NCI-H774 (cell line): ENCODE results near the gene ITGA2.

Source experiments
- DNase-seq: peaks from one replicate; lab custom pipeline; 2025; lab: John Stamatoyannopoulos, UW

The ITGA2 gene

GRCh38 chr5:53017794-53018391 is 28.7 kb downstream of the ITGA2 start:
- no peak for DNase-seq

- DNase-seq, result no peak
Observed at GRCh38 chr5:53019320-53019719, 30.2 kb downstream of the ITGA2 start.

GRCh38 chr5:53022930-53023511 is 33.9 kb downstream of the ITGA2 start:
- no peak for DNase-seq

- no peak for DNase-seq
Observed at GRCh38 chr5:53023969-53024368, 34.8 kb downstream of the ITGA2 start.

- DNase-seq, result no peak
Observed at GRCh38 chr5:53024535-53024934, 35.4 kb downstream of the ITGA2 start.

GRCh38 chr5:53025487-53025886 is 36.3 kb downstream of the ITGA2 start:
- DNase-seq, result no peak

GRCh38 chr5:53027913-53028312 is 38.8 kb downstream of the ITGA2 start:
- DNase-seq, result no peak

GRCh38 chr5:53029608-53030007 is 40.5 kb downstream of the ITGA2 start:
- no peak for DNase-seq

GRCh38 chr5:53030893-53031292 is 41.7 kb downstream of the ITGA2 start:
- DNase-seq, result no peak

GRCh38 chr5:53031695-53032096 is 42.5 kb downstream of the ITGA2 start:
- no peak for DNase-seq

- no peak for DNase-seq
Observed at GRCh38 chr5:53032188-53032587, 43.0 kb downstream of the ITGA2 start.

- DNase-seq, result no peak
Observed at GRCh38 chr5:53034832-53035231, 45.7 kb downstream of the ITGA2 start.

GRCh38 chr5:53035868-53036381 is 46.8 kb downstream of the ITGA2 start:
- DNase-seq, result no peak

GRCh38 chr5:53037141-53037859 is 48.1 kb downstream of the ITGA2 start:
- DNase-seq, result no peak

- DNase-seq, result no peak
Observed at GRCh38 chr5:53038196-53038847, 49.2 kb downstream of the ITGA2 start.

GRCh38 chr5:53039855-53040254 is 50.7 kb downstream of the ITGA2 start:
- DNase-seq, result no peak

- no peak for DNase-seq
Observed at GRCh38 chr5:53041071-53041692, 52.0 kb downstream of the ITGA2 start.

- DNase-seq, result no peak
Observed at GRCh38 chr5:53041740-53042139, 52.6 kb downstream of the ITGA2 start.

GRCh38 chr5:53045263-53045662 is 56.1 kb downstream of the ITGA2 start:
- DNase-seq, result no peak

GRCh38 chr5:53048248-53048647 is 59.1 kb downstream of the ITGA2 start:
- DNase-seq, result no peak

GRCh38 chr5:53052499-53052898 is 63.3 kb downstream of the ITGA2 start:
- DNase-seq, result no peak

GRCh38 chr5:53053364-53053763 is 64.2 kb downstream of the ITGA2 start:
- no peak for DNase-seq
